Subcutaneous abdominal adipose tissue (tissue), 5 donors: ENCODE data around the gene HDGF.

Experiments
- H3K27ac ChIP-seq: one replicate; pipeline ENCODE4 v1.7.0; 2013; ENCODE audit warnings: low read depth, mild to moderate bottlenecking, inconsistent platforms, low read length, moderate library complexity
- H3K27me3 ChIP-seq, 5 donors: one replicate each; pipeline ENCODE4 v1.7.0; 2013; ENCODE audit warnings: low read length in 5 of 5, inconsistent platforms in 1 of 5; ENCODE audit not compliant: control insufficient read depth in 5 of 5, insufficient read depth in 4 of 5
- H3K36me3 ChIP-seq, 5 donors: one replicate each; pipeline ENCODE4 v1.7.0; 2013; ENCODE audit warnings: low read length in 5 of 5; ENCODE audit not compliant: control insufficient read depth in 5 of 5, insufficient read depth in 5 of 5
- H3K4me1 ChIP-seq, 5 donors: one replicate each; pipeline ENCODE4 v1.7.0; 2013; ENCODE audit warnings: low read length in 5 of 5, mild to moderate bottlenecking in 3 of 5, moderate library complexity in 1 of 5; ENCODE audit not compliant: control insufficient read depth in 5 of 5, insufficient read depth in 5 of 5
- H3K4me3 ChIP-seq, 5 donors: one replicate each; pipeline ENCODE4 v1.7.0; 2013; ENCODE audit warnings: low read length in 5 of 5, low read depth in 1 of 5
- H3K9ac ChIP-seq, 5 donors: one replicate each; pipeline ENCODE4 v1.7.0; 2013; ENCODE audit warnings: low read length in 5 of 5, mild to moderate bottlenecking in 4 of 5, moderate library complexity in 3 of 5
- H3K9me3 ChIP-seq, 5 donors: one replicate each; pipeline ENCODE4 v1.7.0; 2013; ENCODE audit warnings: low read length in 5 of 5; ENCODE audit not compliant: control insufficient read depth in 5 of 5
- donor health status: healthy.
- donor health status: healthy.
- donor health status: healthy.
- donor health status: healthy.
- donor health status: healthy.

Gene HDGF

GRCh38 chr1:156785458-156785857 lies 34.0 kb upstream of the HDGF start:
- Histone ChIP-seq H3K9me3 (no peaks in the 10 kb centered on the region), H3K4me1 (peaks cover 2 to 11% (median 9%) of the 10 kb centered on the region in 5 donors), H3K4me3 (no peak overlapping the region), H3K9ac (no peak overlapping the region), H3K27me3 (no peaks in the 10 kb centered on the region), H3K27ac (no peak overlapping the region), H3K36me3 (peaks cover 10 to 49% (median 40%) of the 10 kb centered on the region in 5 donors)

GRCh38 chr1:156781585-156782186 lies 30.2 kb upstream of the HDGF start:
- H3K27me3 ChIP-seq, result no peaks in the 10 kb centered on the region
- H3K9ac ChIP-seq, result peak overlapping the region in 2 of 5 donors; percentile 28 to 52
- no peak overlapping the region for H3K4me3 ChIP-seq
- H3K4me1 ChIP-seq, result peaks cover 2 to 17% (median 13%) of the 10 kb centered on the region in 5 donors
- peak overlapping the region; percentile 14 for H3K27ac ChIP-seq
- H3K9me3 ChIP-seq, result no peaks in the 10 kb centered on the region
- peaks cover 6 to 36% (median 26%) of the 10 kb centered on the region in 5 donors for H3K36me3 ChIP-seq

GRCh38 chr1:156777573-156777972 lies 26.1 kb upstream of the HDGF start:
- no peaks in the 10 kb centered on the region for H3K9me3 ChIP-seq

GRCh38 chr1:156776942-156777341 lies 25.5 kb upstream of the HDGF start:
- Histone ChIP-seq H3K36me3 (peaks cover 0 to 8% (median 0%) of the 10 kb centered on the region in 5 donors), H3K4me1 (peaks cover 1 to 33% (median 25%) of the 10 kb centered on the region in 5 donors), H3K4me3 (no peak overlapping the region), H3K27me3 (no peaks in the 10 kb centered on the region), H3K9ac (peak overlapping the region in 2 of 5 donors; percentile 13 to 51), H3K9me3 (no peaks in the 10 kb centered on the region), H3K27ac (no peak overlapping the region)

More at GRCh38 chr1:156777573-156777972, 26.1 kb upstream of the HDGF start:
- Histone ChIP-seq H3K27me3 (no peaks in the 10 kb centered on the region), H3K27ac (no peak overlapping the region), H3K36me3 (peaks cover 3 to 12% (median 3%) of the 10 kb centered on the region in 5 donors), H3K4me1 (peaks cover 3 to 33% (median 28%) of the 10 kb centered on the region in 5 donors), H3K9ac (peak overlapping the region in 3 of 5 donors; percentile 9 to 35 (median 13)), H3K4me3 (no peak overlapping the region)

GRCh38 chr1:156775799-156776198 lies 24.3 kb upstream of the HDGF start:
- Histone ChIP-seq H3K9me3 (no peaks in the 10 kb centered on the region), H3K9ac (no peak overlapping the region), H3K4me1 (peaks cover 1 to 35% (median 21%) of the 10 kb centered on the region in 5 donors), H3K27ac (no peak overlapping the region), H3K36me3 (peaks cover 1 to 14% (median 6%) of the 10 kb centered on the region in 5 donors), H3K27me3 (no peaks in the 10 kb centered on the region), H3K4me3 (no peak overlapping the region)

- no peak overlapping the region for H3K4me3 ChIP-seq
- peaks cover 6 to 46% (median 38%) of the 10 kb centered on the region in 5 donors for H3K4me1 ChIP-seq
- no peak overlapping the region for H3K9ac ChIP-seq
- peaks cover 5 to 22% (median 8%) of the 10 kb centered on the region in 5 donors for H3K36me3 ChIP-seq
- H3K9me3 ChIP-seq, result no peaks in the 10 kb centered on the region
- no peaks in the 10 kb centered on the region for H3K27me3 ChIP-seq
- H3K27ac ChIP-seq, result no peak overlapping the region
These were observed 22.1 kb upstream of the HDGF start for GRCh38 chr1:156773607-156774006.

GRCh38 chr1:156772728-156773497 lies 21.4 kb upstream of the HDGF start:
- no peaks in the 10 kb centered on the region for H3K27me3 ChIP-seq
- peaks cover 7 to 50% (median 44%) of the 10 kb centered on the region in 5 donors for H3K4me1 ChIP-seq
- H3K4me3 ChIP-seq, result no peak overlapping the region
- H3K9me3 ChIP-seq, result no peaks in the 10 kb centered on the region
- H3K9ac ChIP-seq, result peak overlapping the region in 4 of 5 donors; percentile 15 to 41 (median 27)
- H3K36me3 ChIP-seq, result peaks cover 5 to 22% (median 8%) of the 10 kb centered on the region in 5 donors
- no peak overlapping the region for H3K27ac ChIP-seq

GRCh38 chr1:156772222-156772621 lies 20.7 kb upstream of the HDGF start:
- Histone ChIP-seq H3K4me3 (no peak overlapping the region), H3K36me3 (peaks cover 5 to 22% (median 8%) of the 10 kb centered on the region in 5 donors), H3K27ac (no peak overlapping the region), H3K4me1 (peaks cover 7 to 46% (median 43%) of the 10 kb centered on the region in 5 donors), H3K9ac (peak overlapping the region in 2 of 5 donors; percentile 15 to 41), H3K9me3 (no peaks in the 10 kb centered on the region), H3K27me3 (no peaks in the 10 kb centered on the region)

GRCh38 chr1:156768610-156769295 lies 17.3 kb upstream of the HDGF start:
- Histone ChIP-seq H3K27me3 (no peaks in the 10 kb centered on the region), H3K36me3 (peaks cover 5 to 22% (median 8%) of the 10 kb centered on the region in 5 donors), H3K4me1 (peaks cover 13 to 55% (median 43%) of the 10 kb centered on the region in 5 donors), H3K9me3 (no peaks in the 10 kb centered on the region), H3K4me3 (peak overlapping the region; percentile 91 to 98 (median 95)), H3K9ac (peak overlapping the region; percentile 79 to 100 (median 100)), H3K27ac (no peak overlapping the region)
